ENCODE results near the gene TMEM239. TPM values are rescaled to one million over a fixed set of nuclear protein-coding genes. Genes with fewer than 3 reads are reported as not detected.

TMEM239 gene
- total and polyA plus RNA-seq, 5 donors from 2014 or later: not detected

DNA sequence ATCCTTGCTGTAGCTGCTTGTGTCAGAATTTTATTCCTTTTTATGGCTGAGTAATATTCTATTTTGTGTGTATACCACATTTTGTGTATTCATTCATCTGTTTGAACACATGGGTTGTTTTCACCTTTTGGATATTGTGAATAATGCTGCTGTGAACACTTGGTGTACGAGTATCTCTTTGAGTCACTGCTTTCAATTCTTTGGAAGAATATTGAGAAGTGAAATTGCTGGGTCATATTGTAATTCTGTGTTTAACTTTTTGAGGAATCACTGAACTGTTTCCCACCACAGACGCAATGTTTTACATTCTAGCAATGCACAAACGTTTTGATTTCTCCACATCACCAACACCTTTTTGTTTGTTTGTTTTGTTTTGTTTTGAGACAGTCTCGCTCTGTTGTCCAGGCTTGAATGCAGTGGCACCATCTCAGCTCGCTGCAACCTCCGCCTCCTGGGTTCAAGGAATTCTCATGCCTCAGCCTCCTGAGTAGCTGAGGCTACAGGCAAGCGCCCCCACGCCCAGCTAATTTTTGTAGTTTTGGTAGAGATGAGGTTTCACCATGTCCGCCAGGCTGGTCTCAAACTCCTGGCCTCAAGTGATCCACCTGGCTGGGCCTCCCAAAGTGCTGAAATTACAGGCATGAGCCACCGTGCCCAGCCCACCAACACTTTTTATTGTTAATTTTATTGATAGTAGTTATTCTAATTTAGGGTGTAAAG is 37.4 kb upstream of the TMEM239 start:
- no peaks in the 10 kb centered on the region for H3K36me3 Mint-ChIP-seq
- Histone ChIP-seq H3K27me3 (ENCODE audit: control insufficient read depth, insufficient read depth, low read length) (peaks cover 7% of the 10 kb centered on the region), H3K4me1 (ENCODE audit: control insufficient read depth, insufficient read depth, low read length, poor library complexity, severe bottlenecking) (no peaks in the 10 kb centered on the region), H3K4me3 (ENCODE audit: low read depth, low read length) (no peak overlapping the region), H3K9me3 (ENCODE audit: control insufficient read depth in 2 of 2, low read length in 2 of 2) (no peaks in the 10 kb centered on the region), H3K27ac (ENCODE audit: insufficient read depth, low read length, poor library complexity, severe bottlenecking) (no peak overlapping the region), H3K36me3 (ENCODE audit: control insufficient read depth, insufficient read depth, low read length) (no peaks in the 10 kb centered on the region)
- peaks cover 36% of the 10 kb centered on the region for H3K27me3 Mint-ChIP-seq
- ATAC-seq (ENCODE audit: low read depth in 2 of 2) (no peak), DNase-seq (no peak)
- no peak overlapping the region for H3K27ac Mint-ChIP-seq
- H3K4me3 Mint-ChIP-seq: no peak overlapping the region
- H3K9me3 Mint-ChIP-seq: peaks cover 0 to 4% (median 0%) of the 10 kb centered on the region in 7 donors
- H3K4me1 Mint-ChIP-seq: no peaks in the 10 kb centered on the region

DNA sequence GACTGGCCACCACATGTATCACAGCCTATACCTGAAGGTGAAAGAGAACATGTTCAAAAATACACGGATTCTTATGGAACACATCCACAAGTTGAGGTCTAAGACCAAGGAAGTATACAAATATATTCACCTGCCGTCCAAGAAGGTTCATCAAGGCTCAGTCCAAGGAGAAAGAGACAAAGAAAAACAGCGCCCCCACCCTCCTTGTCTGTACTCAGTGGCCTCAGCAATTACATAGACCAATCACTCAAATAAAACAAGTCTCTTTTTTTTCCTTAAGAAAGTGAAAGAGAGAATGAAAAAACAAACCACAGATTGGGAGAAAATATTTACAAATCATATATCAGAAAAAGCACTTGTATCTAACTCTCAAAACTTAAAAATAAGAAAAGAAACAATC is 35.2 kb upstream of the TMEM239 start:
- Mint-ChIP-seq H3K9me3 (peaks cover 0 to 4% (median 0%) of the 10 kb centered on the region in 7 donors), H3K27me3 (peaks cover 44% of the 10 kb centered on the region), H3K27ac (no peak overlapping the region), H3K4me1 (peaks cover 0 to 4% (median 0%) of the 10 kb centered on the region in 4 donors), H3K4me3 (no peak overlapping the region), H3K36me3 (no peaks in the 10 kb centered on the region)
- no peaks in the 10 kb centered on the region for H3K9me3 ChIP-seq (ENCODE audit: control insufficient read depth in 2 of 2, low read length in 2 of 2)
- no peaks in the 10 kb centered on the region for H3K36me3 ChIP-seq (ENCODE audit: control insufficient read depth, insufficient read depth, low read length)
- DNase-seq (no peak), ATAC-seq (ENCODE audit: low read depth in 2 of 2) (no peak)
- no peak overlapping the region for H3K27ac ChIP-seq (ENCODE audit: insufficient read depth, low read length, poor library complexity, severe bottlenecking)
- H3K4me1 ChIP-seq (ENCODE audit: control insufficient read depth, insufficient read depth, low read length, poor library complexity, severe bottlenecking): no peaks in the 10 kb centered on the region
- no peak overlapping the region for H3K4me3 ChIP-seq (ENCODE audit: low read depth, low read length)
- H3K27me3 ChIP-seq (ENCODE audit: control insufficient read depth, insufficient read depth, low read length): peaks cover 5% of the 10 kb centered on the region

GRCh38 chr20:2783908-2784566 is 32.1 kb upstream of the TMEM239 start:
- H3K4me3 Mint-ChIP-seq: no peak overlapping the region
- peaks cover 46% of the 10 kb centered on the region for H3K27me3 Mint-ChIP-seq
- H3K27ac Mint-ChIP-seq: no peak overlapping the region
- Histone ChIP-seq H3K4me1 (ENCODE audit: control insufficient read depth, insufficient read depth, low read length, poor library complexity, severe bottlenecking) (no peaks in the 10 kb centered on the region), H3K4me3 (ENCODE audit: low read depth, low read length) (no peak overlapping the region), H3K36me3 (ENCODE audit: control insufficient read depth, insufficient read depth, low read length) (no peaks in the 10 kb centered on the region), H3K27ac (ENCODE audit: insufficient read depth, low read length, poor library complexity, severe bottlenecking) (no peak overlapping the region), H3K9me3 (ENCODE audit: control insufficient read depth in 2 of 2, low read length in 2 of 2) (no peaks in the 10 kb centered on the region), H3K27me3 (ENCODE audit: control insufficient read depth, insufficient read depth, low read length) (peaks cover 5% of the 10 kb centered on the region)
- H3K9me3 Mint-ChIP-seq: peaks cover 0 to 6% (median 1%) of the 10 kb centered on the region in 7 donors
- H3K4me1 Mint-ChIP-seq: peaks cover 0 to 4% (median 0%) of the 10 kb centered on the region in 4 donors
- no peak for DNase-seq
- no peaks in the 10 kb centered on the region for H3K36me3 Mint-ChIP-seq
- ATAC-seq (ENCODE audit: low read depth in 2 of 2): no peak

GRCh38 chr20:2793471-2793870 is 22.7 kb upstream of the TMEM239 start:
- Mint-ChIP-seq H3K4me3 (no peak overlapping the region), H3K36me3 (no peaks in the 10 kb centered on the region), H3K4me1 (peaks cover 0 to 6% (median under 1%) of the 10 kb centered on the region in 4 donors), H3K27ac (peak overlapping the region in 1 of 3 donors; percentile 52), H3K9me3 (no peaks in the 10 kb centered on the region), H3K27me3 (peaks cover 44% of the 10 kb centered on the region)
- peaks cover 8% of the 10 kb centered on the region for H3K27me3 ChIP-seq (ENCODE audit: control insufficient read depth, insufficient read depth, low read length)
- no peak overlapping the region for H3K27ac ChIP-seq (ENCODE audit: insufficient read depth, low read length, poor library complexity, severe bottlenecking)
- no peaks in the 10 kb centered on the region for H3K36me3 ChIP-seq (ENCODE audit: control insufficient read depth, insufficient read depth, low read length)
- H3K4me1 ChIP-seq (ENCODE audit: control insufficient read depth, insufficient read depth, low read length, poor library complexity, severe bottlenecking): no peaks in the 10 kb centered on the region
- H3K9me3 ChIP-seq (ENCODE audit: control insufficient read depth in 2 of 2, low read length in 2 of 2): no peaks in the 10 kb centered on the region
- DNase-seq (no peak), ATAC-seq (ENCODE audit: low read depth in 2 of 2) (no peak)
- no peak overlapping the region for H3K4me3 ChIP-seq (ENCODE audit: low read depth, low read length)

GRCh38 chr20:2794202-2794748 is 21.9 kb upstream of the TMEM239 start:
- Histone ChIP-seq H3K4me3 (ENCODE audit: low read depth, low read length) (no peak overlapping the region), H3K27me3 (ENCODE audit: control insufficient read depth, insufficient read depth, low read length) (peaks cover 14% of the 10 kb centered on the region), H3K36me3 (ENCODE audit: control insufficient read depth, insufficient read depth, low read length) (no peaks in the 10 kb centered on the region), H3K9me3 (ENCODE audit: control insufficient read depth in 2 of 2, low read length in 2 of 2) (no peaks in the 10 kb centered on the region), H3K27ac (ENCODE audit: insufficient read depth, low read length, poor library complexity, severe bottlenecking) (no peak overlapping the region), H3K4me1 (ENCODE audit: control insufficient read depth, insufficient read depth, low read length, poor library complexity, severe bottlenecking) (peaks cover 2% of the 10 kb centered on the region)
- H3K36me3 Mint-ChIP-seq: no peaks in the 10 kb centered on the region
- peaks cover 44% of the 10 kb centered on the region for H3K27me3 Mint-ChIP-seq
- DNase-seq: no peak
- no peaks in the 10 kb centered on the region for H3K9me3 Mint-ChIP-seq
- peaks cover 0 to 12% (median under 1%) of the 10 kb centered on the region in 4 donors for H3K4me1 Mint-ChIP-seq
- no peak overlapping the region for H3K4me3 Mint-ChIP-seq
- no peak overlapping the region for H3K27ac Mint-ChIP-seq
- no peak for ATAC-seq (ENCODE audit: low read depth in 2 of 2)

GRCh38 chr20:2794866-2795447 is 21.2 kb upstream of the TMEM239 start:
- Mint-ChIP-seq H3K36me3 (no peaks in the 10 kb centered on the region), H3K27me3 (peaks cover 47% of the 10 kb centered on the region), H3K4me3 (no peak overlapping the region), H3K4me1 (peaks cover 0 to 19% (median 3%) of the 10 kb centered on the region in 4 donors), H3K27ac (no peak overlapping the region), H3K9me3 (peaks cover 0 to 3% (median 0%) of the 10 kb centered on the region in 7 donors)
- Histone ChIP-seq H3K4me3 (ENCODE audit: low read depth, low read length) (no peak overlapping the region), H3K27me3 (ENCODE audit: control insufficient read depth, insufficient read depth, low read length) (peaks cover 14% of the 10 kb centered on the region), H3K4me1 (ENCODE audit: control insufficient read depth, insufficient read depth, low read length, poor library complexity, severe bottlenecking) (peaks cover 9% of the 10 kb centered on the region), H3K9me3 (ENCODE audit: control insufficient read depth in 2 of 2, low read length in 2 of 2) (no peaks in the 10 kb centered on the region), H3K27ac (ENCODE audit: insufficient read depth, low read length, poor library complexity, severe bottlenecking) (no peak overlapping the region), H3K36me3 (ENCODE audit: control insufficient read depth, insufficient read depth, low read length) (no peaks in the 10 kb centered on the region)
- DNase-seq (no peak), ATAC-seq (ENCODE audit: low read depth in 2 of 2) (no peak)

GRCh38 chr20:2795451-2795850 is 20.7 kb upstream of the TMEM239 start:
- H3K36me3 ChIP-seq (ENCODE audit: control insufficient read depth, insufficient read depth, low read length): no peaks in the 10 kb centered on the region
- H3K27me3 ChIP-seq (ENCODE audit: control insufficient read depth, insufficient read depth, low read length): peaks cover 14% of the 10 kb centered on the region
- H3K27ac Mint-ChIP-seq: no peak overlapping the region
- no peak overlapping the region for H3K27ac ChIP-seq (ENCODE audit: insufficient read depth, low read length, poor library complexity, severe bottlenecking)
- H3K36me3 Mint-ChIP-seq: no peaks in the 10 kb centered on the region
- no peaks in the 10 kb centered on the region for H3K9me3 ChIP-seq (ENCODE audit: control insufficient read depth in 2 of 2, low read length in 2 of 2)
- peaks cover 0 to 3% (median 0%) of the 10 kb centered on the region in 7 donors for H3K9me3 Mint-ChIP-seq
- H3K4me3 Mint-ChIP-seq: no peak overlapping the region
- H3K4me1 ChIP-seq (ENCODE audit: control insufficient read depth, insufficient read depth, low read length, poor library complexity, severe bottlenecking): peaks cover 11% of the 10 kb centered on the region
- H3K4me3 ChIP-seq (ENCODE audit: low read depth, low read length): no peak overlapping the region
- DNase-seq: no peak
- no peak for ATAC-seq (ENCODE audit: low read depth in 2 of 2)
- peaks cover 43% of the 10 kb centered on the region for H3K27me3 Mint-ChIP-seq
- peaks cover 0 to 22% (median 3%) of the 10 kb centered on the region in 4 donors for H3K4me1 Mint-ChIP-seq

Measured in CD4-positive, CD25-positive, alpha-beta regulatory T cell (primary cell).